HEK293T (cell line): Measurements from ENCODE around the gene PCDH10.

ENCODE experiments used
- CTCF ChIA-PET: fragments of 350-600 bp; formaldehyde crosslinking; extraction: SDS; loops from one replicate; lab custom pipeline; 2021; ENCODE audit warnings: antibody characterized with exemption, inconsistent platforms; lab: Yijun Ruan, JAX
- POLR2A ChIA-PET: fragments of 350-600 bp; formaldehyde crosslinking; extraction: SDS; loops from one replicate; lab custom pipeline; 2020; ENCODE audit warnings: antibody characterized with exemption, inconsistent platforms; lab: Yijun Ruan, JAX
- DNase-seq: peaks from one replicate; pipeline ENCODE4 v3.0.0; 2012; ENCODE audit warnings: mixed read lengths; ENCODE audit errors: extremely low spot score
- ARNT ChIP-seq: fragments of 450-650 bp; IDR thresholded peaks from 2 replicates; pipeline ENCODE4 v1.6.1; 2017; ENCODE audit warnings: mild to moderate bottlenecking
- BHLHE40 ChIP-seq: fragments of 450-650 bp; IDR thresholded peaks from 2 replicates; pipeline ENCODE4 v1.6.1; 2016; ENCODE audit warnings: mild to moderate bottlenecking, moderate library complexity, borderline replicate concordance
- CTBP1 ChIP-seq: fragments of 450-650 bp; IDR thresholded peaks from 2 replicates; pipeline ENCODE4 v1.6.1; 2016; ENCODE audit warnings: borderline replicate concordance
- ELF4 ChIP-seq: fragments of 450-650 bp; IDR thresholded peaks from 2 replicates; pipeline ENCODE4 v1.6.1; 2017; ENCODE audit warnings: antibody characterized with exemption
- FOXA1 ChIP-seq: fragments of 450-650 bp; IDR thresholded peaks from 2 replicates; pipeline ENCODE4 v1.6.1; 2016; ENCODE audit warnings: mild to moderate bottlenecking
- FOXK2 ChIP-seq: fragments of 450-650 bp; IDR thresholded peaks from 2 replicates; pipeline ENCODE4 v1.6.1; 2016; ENCODE audit warnings: mild to moderate bottlenecking
- FOXM1 ChIP-seq: fragments of 450-650 bp; IDR thresholded peaks from 2 replicates; pipeline ENCODE4 v1.6.1; 2017; ENCODE audit warnings: mild to moderate bottlenecking, borderline replicate concordance
- HDGF ChIP-seq: fragments of 450-650 bp; IDR thresholded peaks from 2 replicates; pipeline ENCODE4 v1.6.1; 2017; ENCODE audit warnings: antibody characterized with exemption, borderline replicate concordance
- L3MBTL2 ChIP-seq: fragments of 450-650 bp; conservative IDR thresholded peaks from 2 replicates; pipeline ENCODE4 v1.6.1; 2016; ENCODE audit warnings: mild to moderate bottlenecking
- LEF1 ChIP-seq: fragments of 450-650 bp; IDR thresholded peaks from 2 replicates; pipeline ENCODE4 v1.6.1; 2017; ENCODE audit warnings: mild to moderate bottlenecking, borderline replicate concordance
- NFRKB ChIP-seq: fragments of 450-650 bp; IDR thresholded peaks from 2 replicates; pipeline ENCODE4 v1.6.1; 2016; ENCODE audit warnings: mild to moderate bottlenecking, moderate library complexity
- SP1 ChIP-seq: fragments of 450-650 bp; IDR thresholded peaks from 2 replicates; pipeline ENCODE4 v1.6.1; 2017
- SUZ12 ChIP-seq: fragments of 450-650 bp; IDR thresholded peaks from 2 replicates; pipeline ENCODE4 v1.6.1; 2016; ENCODE audit warnings: mild to moderate bottlenecking
- TARDBP ChIP-seq: fragments of 450-650 bp; IDR thresholded peaks from 2 replicates; pipeline ENCODE4 v1.6.1; 2016
- ZNF384 ChIP-seq: fragments of 450-650 bp; IDR thresholded peaks from 2 replicates; pipeline ENCODE4 v1.6.1; 2016
- TF ChIP-seq, protein P1 (sequence below): fragments of 450-650 bp; IDR thresholded peaks from 2 replicates; pipeline ENCODE4 v1.6.1; 2016

Gene PCDH10

DNA sequence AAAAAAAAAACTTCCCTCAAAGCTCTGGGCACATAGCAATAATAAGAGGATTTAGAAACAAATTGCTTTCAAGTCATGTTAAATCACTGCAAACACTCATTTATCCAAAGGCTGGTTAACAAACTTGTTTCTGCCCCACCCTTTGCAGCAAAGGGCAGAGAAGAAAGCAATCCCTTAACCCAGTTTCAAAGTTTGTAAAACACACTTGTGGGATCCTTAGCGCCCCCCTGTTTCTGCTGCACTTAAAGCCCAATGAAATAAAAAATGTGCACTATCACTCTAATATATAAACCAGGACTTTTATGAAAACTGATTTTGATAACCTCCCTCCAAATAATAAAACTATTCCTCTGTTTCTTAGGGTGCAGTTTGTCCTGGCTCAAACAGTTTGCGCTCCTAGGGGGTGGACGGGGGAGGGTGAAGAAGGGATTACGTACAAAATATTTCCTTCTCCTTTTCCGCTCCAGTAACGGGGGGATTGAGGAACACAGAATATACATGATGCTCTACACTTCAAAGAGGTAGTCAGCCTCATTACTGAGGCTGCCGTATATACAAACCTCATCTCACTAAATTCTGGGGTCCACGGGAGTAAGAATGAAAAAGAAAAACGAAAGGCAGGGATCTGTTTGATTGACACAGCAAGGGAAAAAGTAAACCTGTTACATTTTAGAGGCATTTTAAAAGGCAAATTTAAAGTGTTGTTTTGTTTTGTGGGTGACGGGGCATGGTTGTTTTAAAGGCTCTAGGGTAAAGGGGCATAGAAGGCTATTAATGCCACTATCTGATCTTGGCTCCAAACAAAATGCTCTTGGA lies 3.1 kb upstream of the PCDH10 start:
- ChIA-PET POLR2A (interaction anchor here (0.6 kb wide), 1 partner anchor 1407 kb away, joined by 3 read pairs; no protein-coding TSS in a partner anchor), CTCF (interaction anchor here (0.6 to 1.5 kb wide), 11 partner anchors 8 to 1632 kb away, joined by 3 to 10 read pairs (median 4); no protein-coding TSS in a partner anchor)
- TF ChIP-seq HDGF: no peak
- TF ChIP-seq, protein P1, sequence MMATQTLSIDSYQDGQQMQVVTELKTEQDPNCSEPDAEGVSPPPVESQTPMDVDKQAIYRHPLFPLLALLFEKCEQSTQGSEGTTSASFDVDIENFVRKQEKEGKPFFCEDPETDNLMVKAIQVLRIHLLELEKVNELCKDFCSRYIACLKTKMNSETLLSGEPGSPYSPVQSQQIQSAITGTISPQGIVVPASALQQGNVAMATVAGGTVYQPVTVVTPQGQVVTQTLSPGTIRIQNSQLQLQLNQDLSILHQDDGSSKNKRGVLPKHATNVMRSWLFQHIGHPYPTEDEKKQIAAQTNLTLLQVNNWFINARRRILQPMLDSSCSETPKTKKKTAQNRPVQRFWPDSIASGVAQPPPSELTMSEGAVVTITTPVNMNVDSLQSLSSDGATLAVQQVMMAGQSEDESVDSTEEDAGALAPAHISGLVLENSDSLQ: peak; percentile 93
- no peak for DNase-seq

DNA sequence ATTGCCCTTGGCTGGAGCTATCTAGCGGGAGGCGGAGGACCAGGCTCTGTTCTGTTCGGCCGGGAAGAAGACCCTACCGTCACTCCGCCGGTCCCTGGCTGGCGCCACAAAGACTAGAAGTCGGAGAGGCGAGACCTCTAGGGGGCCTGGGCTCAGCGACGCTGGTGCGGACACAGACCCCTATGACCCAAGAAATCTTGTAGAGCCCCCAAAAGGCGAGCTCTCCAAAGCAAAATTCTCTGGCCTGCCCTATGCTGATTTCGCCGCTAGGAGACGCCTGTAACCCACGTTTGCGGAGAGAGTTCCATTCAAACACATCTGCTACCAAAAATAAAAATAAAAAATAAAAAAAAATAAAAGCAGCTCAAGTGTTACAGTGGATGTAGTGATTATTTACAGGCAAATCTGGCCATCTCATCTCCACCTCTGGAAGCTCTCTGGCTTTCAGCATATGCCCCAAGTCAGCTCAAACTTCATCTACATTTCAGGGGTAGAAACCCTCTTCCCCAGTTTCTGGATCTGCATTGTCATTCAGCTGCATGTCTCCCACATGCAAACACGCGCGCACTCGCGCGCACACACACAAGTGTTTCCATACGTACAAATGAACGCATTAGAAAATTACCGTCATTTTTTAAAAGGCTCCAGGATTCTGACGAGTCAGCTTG lies 2.4 kb upstream of the PCDH10 start:
- POLR2A ChIA-PET: interaction anchor here (0.6 to 0.7 kb wide), 2 partner anchors 117 to 1406 kb away, joined by 3 read pairs; no protein-coding TSS in a partner anchor
- CTCF ChIA-PET: interaction anchor here (0.6 to 1.5 kb wide), 17 partner anchors 9 to 1829 kb away, joined by 3 to 10 read pairs (median 4); no protein-coding TSS in a partner anchor
- peak; percentile 76 for TF ChIP-seq L3MBTL2
- TF ChIP-seq ELF4: no peak
- no peak for TF ChIP-seq LEF1
- TF ChIP-seq ZNF384: peak; percentile 59
- no peak for TF ChIP-seq BHLHE40
- TF ChIP-seq SP1: no peak
- TF ChIP-seq FOXM1: no peak
- no peak for TF ChIP-seq SUZ12
- no peak for TF ChIP-seq TARDBP
- TF ChIP-seq NFRKB: no peak
- no peak for TF ChIP-seq HDGF
- no peak for TF ChIP-seq ARNT
- TF ChIP-seq FOXA1: no peak
- TF ChIP-seq CTBP1: 0 out of 2 replicates have a peak, but pooled peaks have one; percentile 20
- TF ChIP-seq FOXK2: no peak
- TF ChIP-seq, protein P1: no peak
- DNase-seq: peak; percentile 45

DNA sequence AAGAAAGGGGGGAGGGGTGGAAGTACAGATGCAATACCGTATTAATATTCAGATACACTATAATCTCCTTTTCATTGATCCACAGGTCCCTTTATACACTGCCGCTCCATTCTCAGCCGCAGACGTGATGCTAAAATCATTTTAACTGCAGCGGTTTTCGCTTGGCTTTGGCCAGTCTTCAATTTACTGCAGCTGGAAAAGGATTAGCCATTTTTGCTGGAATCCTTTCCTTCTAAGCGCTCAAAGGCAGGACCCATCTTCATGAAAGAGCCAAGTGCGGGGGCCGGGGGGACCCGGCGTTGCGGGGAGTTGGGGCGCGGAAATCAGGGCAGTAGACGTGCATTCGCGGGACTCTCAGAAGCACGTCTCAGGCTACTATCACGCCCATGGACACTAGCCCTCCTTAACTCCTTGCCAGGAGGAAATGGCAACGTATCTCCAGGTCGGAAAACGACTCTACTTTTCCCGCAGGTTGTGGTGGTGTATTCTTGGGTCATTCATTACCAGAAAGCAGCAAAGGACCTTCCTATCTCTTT lies 1.7 kb upstream of the PCDH10 start:
- ChIA-PET POLR2A (interaction anchor here (0.7 kb wide), 1 partner anchor 116 kb away, joined by 3 read pairs; no protein-coding TSS in a partner anchor), CTCF (interaction anchor here (0.6 to 1.5 kb wide), 9 partner anchors 10 to 1740 kb away, joined by 3 to 10 read pairs (median 3); no protein-coding TSS in a partner anchor)
- DNase-seq: no peak
- no peak for TF ChIP-seq BHLHE40
- TF ChIP-seq L3MBTL2: peak; percentile 11; the same call in 1 of the 2 replicates
- no peak for TF ChIP-seq NFRKB

DNA sequence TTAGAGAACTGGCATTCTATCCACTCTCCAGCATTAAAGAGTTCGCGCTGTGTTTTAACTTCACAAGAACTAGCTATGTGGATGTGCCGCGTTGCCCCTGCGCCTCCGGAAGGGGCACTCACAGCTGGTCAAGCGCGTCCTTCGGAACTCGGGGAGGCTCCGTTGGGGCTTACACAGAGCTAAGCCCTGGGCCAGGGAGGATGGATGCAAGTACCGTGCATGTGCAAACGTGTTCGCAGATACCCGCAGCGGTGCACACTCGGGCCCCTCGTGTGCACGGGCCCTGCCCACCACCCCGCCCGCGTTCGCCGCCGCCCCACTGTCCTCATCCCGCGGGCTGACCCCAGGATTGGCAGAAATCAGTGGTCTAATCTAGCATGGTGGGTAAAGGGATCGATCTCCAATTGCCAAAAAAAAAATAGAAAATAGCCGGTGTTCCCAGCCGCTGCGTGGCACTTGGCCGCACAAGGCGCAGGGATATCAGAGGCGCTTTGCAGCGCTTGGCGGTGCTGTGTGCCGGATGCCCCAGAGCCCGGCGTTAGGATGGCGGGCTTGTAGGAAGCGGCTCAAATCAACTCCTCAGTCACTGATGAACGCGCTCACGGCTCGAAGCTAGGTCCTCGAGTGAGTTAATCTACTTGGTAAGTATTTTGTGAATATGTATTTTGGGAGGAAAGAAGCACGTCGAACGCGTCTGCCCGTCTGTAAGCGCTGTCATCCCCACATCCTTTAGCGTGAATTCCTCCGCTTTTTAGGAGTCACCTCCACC lies 989 bp upstream of the PCDH10 start:
- peak; percentile 39 for DNase-seq
- POLR2A ChIA-PET: interaction anchor here (1.2 kb wide), 1 partner anchor 9 kb away, joined by 4 read pairs; no protein-coding TSS in a partner anchor
- no peak for TF ChIP-seq SP1
- no peak for TF ChIP-seq ARNT
- no peak for TF ChIP-seq HDGF
- CTCF ChIA-PET: no interaction called here

DNA sequence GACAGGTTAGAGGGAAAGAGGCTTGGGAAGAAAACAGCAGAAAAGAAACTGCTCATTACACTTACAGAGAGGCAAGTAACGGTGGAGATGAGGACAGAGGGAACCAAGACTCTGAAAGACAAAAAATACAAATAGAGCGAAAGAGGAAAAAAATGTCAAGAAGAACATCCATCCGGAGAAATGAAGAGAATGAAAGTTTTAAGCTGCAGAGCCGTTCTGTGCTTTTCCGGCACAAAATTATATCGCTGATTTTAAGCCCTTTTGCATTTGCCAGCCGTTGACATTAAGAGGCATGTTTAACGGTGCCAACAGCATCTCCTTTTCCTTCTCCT lies 236 bp downstream of the PCDH10 start:
- CTCF ChIA-PET: interaction anchor here (0.7 kb wide), 2 partner anchors 330 to 688 kb away, joined by 4 to 5 read pairs; no protein-coding TSS in a partner anchor
- DNase-seq: no peak
- POLR2A ChIA-PET: interaction anchor here (0.6 to 1.2 kb wide), 6 partner anchors 8 to 411 kb away, joined by 3 to 4 read pairs (median 3); no protein-coding TSS in a partner anchor
- no peak for TF ChIP-seq ARNT
- TF ChIP-seq NFRKB: no peak
- TF ChIP-seq FOXA1: no peak
- no peak; the same call in 1 of the 2 replicates for TF ChIP-seq ELF4

DNA sequence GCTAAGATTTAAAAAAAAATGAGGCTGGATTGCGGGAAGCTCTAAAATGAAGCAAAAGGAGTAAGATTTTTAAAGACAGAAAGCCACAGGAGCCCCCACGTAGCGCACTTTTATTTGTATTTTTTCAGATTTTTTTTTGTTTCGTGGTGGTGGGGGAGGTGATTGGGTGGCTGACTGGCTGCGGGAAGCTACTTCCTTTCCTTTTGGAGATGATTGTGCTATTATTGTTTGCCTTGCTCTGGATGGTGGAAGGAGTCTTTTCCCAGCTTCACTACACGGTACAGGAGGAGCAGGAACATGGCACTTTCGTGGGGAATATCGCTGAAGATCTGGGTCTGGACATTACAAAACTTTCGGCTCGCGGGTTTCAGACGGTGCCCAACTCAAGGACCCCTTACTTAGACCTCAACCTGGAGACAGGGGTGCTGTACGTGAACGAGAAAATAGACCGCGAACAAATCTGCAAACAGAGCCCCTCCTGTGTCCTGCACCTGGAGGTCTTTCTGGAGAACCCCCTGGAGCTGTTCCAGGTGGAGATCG lies 908 bp downstream of the PCDH10 start:
- TF ChIP-seq CTBP1 (no peak), BHLHE40 (no peak), ZNF384 (peak; percentile 46; the same call in 1 of the 2 replicates)
- ChIA-PET POLR2A (interaction anchor here (0.6 to 1.1 kb wide), 2 partner anchors 25 to 120 kb away, joined by 3 read pairs; no protein-coding TSS in a partner anchor), CTCF (interaction anchor here (0.7 kb wide), 1 partner anchor 687 kb away, joined by 5 read pairs; no protein-coding TSS in a partner anchor)
- no peak for DNase-seq
